Measurements from ENCODE around the gene HSPB1.
A peak's percentile ranks its signal among the peaks of the same experiment; 100 is the strongest.
"Not testable (repeated sequence)": the region's sequence is repeated elsewhere in the genome, so short reads cannot be mapped to it uniquely, and the experiment has no call there.

Gene HSPB1

GRCh38 chr7:76327610-76328009 lies 25.1 kb downstream of the HSPB1 start:
- H3K27ac Mint-ChIP-seq: no peak overlapping the region
- no peak for DNase-seq (ENCODE audit: low spot score)
- no peaks in the 10 kb centered on the region for H3K27me3 Mint-ChIP-seq (ENCODE audit: low read depth)
- H3K4me3 Mint-ChIP-seq: no peak overlapping the region
- H3K36me3 Mint-ChIP-seq (ENCODE audit: low read depth): peaks cover 48% of the 10 kb centered on the region
- peaks cover 25% of the 10 kb centered on the region for H3K4me1 Mint-ChIP-seq (ENCODE audit: low read depth)
- no peaks in the 10 kb centered on the region for H3K9me3 Mint-ChIP-seq

DNA sequence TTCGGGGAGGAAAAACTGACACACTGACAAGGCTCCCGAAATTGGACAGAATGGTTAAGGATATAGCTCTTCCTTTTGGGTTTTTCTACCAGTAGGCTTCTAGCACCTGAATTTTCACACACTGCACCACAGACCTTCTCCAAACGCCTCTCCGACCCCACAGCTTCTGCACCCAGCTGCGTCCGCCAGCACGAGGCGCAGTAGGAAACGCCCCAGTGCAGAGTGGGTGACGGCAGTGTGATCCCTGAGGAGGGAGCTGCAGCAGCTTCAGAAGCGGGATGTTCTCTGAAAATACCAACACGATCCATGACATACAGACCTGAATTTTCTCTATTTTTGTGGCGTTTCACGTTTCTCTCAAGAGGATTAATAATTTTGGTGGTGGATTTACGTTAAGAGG lies 25.9 kb downstream of the HSPB1 start:
- H3K27me3 Mint-ChIP-seq (ENCODE audit: low read depth): no peaks in the 10 kb centered on the region
- H3K36me3 Mint-ChIP-seq (ENCODE audit: low read depth): peaks cover 48% of the 10 kb centered on the region
- H3K4me1 Mint-ChIP-seq (ENCODE audit: low read depth): peaks cover 25% of the 10 kb centered on the region
- no peaks in the 10 kb centered on the region for H3K9me3 Mint-ChIP-seq
- no peak for DNase-seq (ENCODE audit: low spot score)
- no peak overlapping the region for H3K4me3 Mint-ChIP-seq
- H3K27ac Mint-ChIP-seq: no peak overlapping the region

- peaks cover 25% of the 10 kb centered on the region for H3K4me1 Mint-ChIP-seq (ENCODE audit: low read depth)
- H3K4me3 Mint-ChIP-seq: no peak overlapping the region
- H3K27ac Mint-ChIP-seq: no peak overlapping the region
- no peak for DNase-seq (ENCODE audit: low spot score)
- no peaks in the 10 kb centered on the region for H3K9me3 Mint-ChIP-seq
- H3K27me3 Mint-ChIP-seq (ENCODE audit: low read depth): no peaks in the 10 kb centered on the region
- peaks cover 43% of the 10 kb centered on the region for H3K36me3 Mint-ChIP-seq (ENCODE audit: low read depth)
Observed at GRCh38 chr7:76329479-76329878, 27.0 kb downstream of the HSPB1 start.

DNA sequence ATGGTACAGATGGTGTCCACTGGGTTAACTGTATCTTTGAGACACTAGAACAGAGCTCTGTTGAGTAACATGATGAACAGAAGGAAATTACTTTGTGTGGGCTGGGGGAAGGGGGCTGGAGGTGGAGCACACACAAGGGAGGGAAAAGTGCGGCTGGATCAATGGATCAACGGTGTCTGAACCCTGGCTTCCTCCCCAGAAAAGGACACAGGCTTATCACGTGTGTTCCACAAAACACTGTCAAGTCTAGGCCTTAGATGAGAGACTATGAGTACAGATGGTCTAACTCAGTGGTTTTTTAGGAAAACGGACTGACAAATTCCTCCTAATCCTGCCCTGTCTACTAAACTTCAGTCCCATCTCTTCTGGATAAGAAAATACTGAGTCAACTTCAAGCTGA lies 27.8 kb downstream of the HSPB1 start:
- Mint-ChIP-seq H3K4me1 (ENCODE audit: low read depth) (peaks cover 25% of the 10 kb centered on the region), H3K9me3 (no peaks in the 10 kb centered on the region), H3K36me3 (ENCODE audit: low read depth) (peaks cover 40% of the 10 kb centered on the region), H3K27ac (no peak overlapping the region), H3K27me3 (ENCODE audit: low read depth) (no peaks in the 10 kb centered on the region), H3K4me3 (no peak overlapping the region)
- no peak for DNase-seq (ENCODE audit: low spot score)

- Mint-ChIP-seq H3K36me3 (ENCODE audit: low read depth) (peaks cover 40% of the 10 kb centered on the region), H3K27me3 (ENCODE audit: low read depth) (no peaks in the 10 kb centered on the region), H3K27ac (no peak overlapping the region), H3K4me3 (no peak overlapping the region), H3K4me1 (ENCODE audit: low read depth) (peaks cover 25% of the 10 kb centered on the region), H3K9me3 (no peaks in the 10 kb centered on the region)
- no peak for DNase-seq (ENCODE audit: low spot score)
Observed at GRCh38 chr7:76330673-76331072, 28.2 kb downstream of the HSPB1 start.

GRCh38 chr7:76332078-76332477 lies 29.6 kb downstream of the HSPB1 start:
- Mint-ChIP-seq H3K4me1 (ENCODE audit: low read depth) (peaks cover 25% of the 10 kb centered on the region), H3K27ac (no peak overlapping the region), H3K36me3 (ENCODE audit: low read depth) (peaks cover 39% of the 10 kb centered on the region), H3K27me3 (ENCODE audit: low read depth) (no peaks in the 10 kb centered on the region), H3K9me3 (no peaks in the 10 kb centered on the region), H3K4me3 (no peak overlapping the region)
- no peak for DNase-seq (ENCODE audit: low spot score)

DNA sequence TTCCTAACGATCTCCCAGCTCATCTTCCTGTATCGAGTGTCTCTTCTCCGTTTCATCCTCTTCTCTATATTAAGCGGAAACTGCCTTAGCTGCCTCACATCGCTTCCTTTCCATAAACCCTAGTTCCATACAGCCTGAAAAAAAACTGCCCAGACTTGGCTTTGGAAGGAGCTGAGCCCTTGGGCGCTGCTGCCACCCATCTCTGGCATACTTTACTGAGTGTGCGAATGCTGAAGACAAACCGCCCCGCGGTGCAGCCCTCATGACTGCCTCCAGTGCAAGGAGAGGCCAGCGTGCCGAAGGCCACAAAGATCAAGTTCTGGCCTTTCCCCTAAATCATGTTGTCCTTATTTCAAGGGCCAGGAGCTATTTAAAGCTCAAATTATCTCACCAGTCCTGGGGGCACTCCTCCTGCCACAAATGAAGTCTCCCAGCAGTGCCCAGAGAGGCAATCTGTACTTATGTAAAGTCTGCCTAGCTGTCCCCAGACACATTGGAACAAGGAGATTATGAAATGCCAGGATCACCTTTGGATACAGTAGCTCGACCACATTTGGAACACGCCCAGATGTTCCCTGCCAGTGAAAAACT lies 31.1 kb downstream of the HSPB1 start:
- H3K36me3 Mint-ChIP-seq (ENCODE audit: low read depth): peaks cover 36% of the 10 kb centered on the region
- H3K9me3 Mint-ChIP-seq: no peaks in the 10 kb centered on the region
- peaks cover 15% of the 10 kb centered on the region for H3K4me1 Mint-ChIP-seq (ENCODE audit: low read depth)
- no peak overlapping the region for H3K27ac Mint-ChIP-seq
- DNase-seq (ENCODE audit: low spot score): no peak
- no peaks in the 10 kb centered on the region for H3K27me3 Mint-ChIP-seq (ENCODE audit: low read depth)
- no peak overlapping the region for H3K4me3 Mint-ChIP-seq

DNA sequence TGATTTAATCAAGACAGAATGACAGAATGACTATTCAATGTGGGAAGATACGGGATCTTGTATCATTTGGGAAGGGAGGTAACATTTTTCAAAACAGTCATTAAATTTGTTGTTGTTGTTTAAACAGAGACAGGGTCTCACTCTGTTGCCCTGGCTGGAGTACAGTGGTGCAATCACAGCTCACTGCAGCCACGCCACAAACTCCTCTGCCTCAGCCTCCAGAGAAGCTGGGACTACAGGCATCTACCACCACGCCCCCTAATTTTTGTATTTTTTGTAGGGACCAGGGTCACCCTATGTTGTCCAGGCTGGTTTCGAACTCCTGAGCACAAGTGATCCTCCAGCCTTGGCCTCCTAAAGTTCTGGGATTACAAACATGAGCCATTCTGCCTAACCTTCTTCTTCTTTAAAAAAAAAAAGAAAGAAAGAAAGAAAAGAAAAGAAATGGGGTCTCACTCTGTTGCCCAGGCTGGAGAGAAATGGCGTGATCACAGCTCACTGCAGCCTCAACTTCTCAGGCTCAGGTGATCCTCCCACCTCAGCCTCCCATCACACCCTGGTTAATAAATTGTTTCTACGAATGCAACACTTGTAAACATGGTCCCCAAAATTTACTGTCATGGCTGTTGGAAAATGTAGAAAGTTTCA lies 32.0 kb downstream of the HSPB1 start:
- DNase-seq (ENCODE audit: low spot score): no peak
- Mint-ChIP-seq H3K4me3 (no peak overlapping the region), H3K27me3 (ENCODE audit: low read depth) (no peaks in the 10 kb centered on the region), H3K9me3 (no peaks in the 10 kb centered on the region), H3K27ac (no peak overlapping the region), H3K36me3 (ENCODE audit: low read depth) (peaks cover 29% of the 10 kb centered on the region), H3K4me1 (ENCODE audit: low read depth) (peaks cover 13% of the 10 kb centered on the region)

DNA sequence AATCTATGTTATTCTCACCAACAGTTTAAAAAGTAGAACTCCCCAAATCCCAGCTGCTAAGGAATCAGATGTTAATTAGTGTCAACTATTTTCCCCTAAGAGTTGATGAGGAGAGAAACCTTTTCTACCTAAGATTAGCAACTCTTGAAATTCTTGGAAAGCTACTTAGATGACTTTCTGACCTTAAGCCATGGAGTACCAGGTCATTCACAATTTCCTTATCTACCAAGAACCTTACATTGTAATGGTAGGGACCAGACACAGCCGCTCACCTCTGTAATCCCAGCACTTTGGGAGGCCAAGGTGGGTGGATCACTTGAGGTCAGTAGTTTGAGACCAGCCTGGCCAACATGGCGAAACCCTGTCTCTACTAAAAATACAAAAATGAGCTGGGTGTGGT lies 32.9 kb downstream of the HSPB1 start:
- peaks cover 15% of the 10 kb centered on the region for H3K4me1 Mint-ChIP-seq (ENCODE audit: low read depth)
- DNase-seq (ENCODE audit: low spot score); H3K4me3 Mint-ChIP-seq; H3K9me3 Mint-ChIP-seq; H3K27me3 Mint-ChIP-seq (ENCODE audit: low read depth); H3K27ac Mint-ChIP-seq: not testable (repeated sequence)
- H3K36me3 Mint-ChIP-seq (ENCODE audit: low read depth): peaks cover 30% of the 10 kb centered on the region

- no peak overlapping the region for H3K27ac Mint-ChIP-seq
- H3K9me3 Mint-ChIP-seq: no peaks in the 10 kb centered on the region
- no peaks in the 10 kb centered on the region for H3K27me3 Mint-ChIP-seq (ENCODE audit: low read depth)
- H3K4me1 Mint-ChIP-seq (ENCODE audit: low read depth): peaks cover 18% of the 10 kb centered on the region
- DNase-seq (ENCODE audit: low spot score): no peak
- H3K36me3 Mint-ChIP-seq (ENCODE audit: low read depth): peaks cover 33% of the 10 kb centered on the region
- no peak overlapping the region for H3K4me3 Mint-ChIP-seq
Observed at GRCh38 chr7:76336094-76336493, 33.6 kb downstream of the HSPB1 start.

DNA sequence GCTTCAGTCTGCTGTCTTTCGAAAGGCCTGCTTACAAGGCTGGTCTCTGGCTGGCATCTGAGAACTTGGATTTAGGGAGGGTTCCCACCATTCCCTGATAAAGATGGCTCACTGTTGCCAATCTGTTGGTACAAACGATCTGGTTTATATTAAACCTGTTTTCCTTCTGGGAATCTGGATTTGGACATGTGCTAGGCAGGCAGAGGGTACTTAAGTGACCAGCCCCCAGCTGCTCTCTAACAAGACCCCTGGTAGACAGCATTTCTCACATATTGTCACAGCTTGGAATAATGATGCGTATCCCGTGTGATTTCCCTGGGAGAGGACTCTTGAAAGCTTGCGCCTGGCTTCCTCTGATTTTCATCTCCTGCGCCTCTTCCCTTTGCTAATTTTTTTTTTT lies 34.7 kb downstream of the HSPB1 start:
- H3K27me3 Mint-ChIP-seq (ENCODE audit: low read depth): no peaks in the 10 kb centered on the region
- no peak overlapping the region for H3K4me3 Mint-ChIP-seq
- H3K36me3 Mint-ChIP-seq (ENCODE audit: low read depth): peaks cover 36% of the 10 kb centered on the region
- peaks cover 23% of the 10 kb centered on the region for H3K4me1 Mint-ChIP-seq (ENCODE audit: low read depth)
- no peaks in the 10 kb centered on the region for H3K9me3 Mint-ChIP-seq
- no peak for DNase-seq (ENCODE audit: low spot score)
- H3K27ac Mint-ChIP-seq: peak overlapping the region; percentile 15

GRCh38 chr7:76338298-76339084 lies 36.0 kb downstream of the HSPB1 start:
- peaks cover 28% of the 10 kb centered on the region for H3K4me1 Mint-ChIP-seq (ENCODE audit: low read depth)
- H3K27me3 Mint-ChIP-seq (ENCODE audit: low read depth): no peaks in the 10 kb centered on the region
- no peak for DNase-seq (ENCODE audit: low spot score)
- peak overlapping the region; percentile 6 for H3K27ac Mint-ChIP-seq
- no peaks in the 10 kb centered on the region for H3K9me3 Mint-ChIP-seq
- H3K4me3 Mint-ChIP-seq: no peak overlapping the region
- peaks cover 39% of the 10 kb centered on the region for H3K36me3 Mint-ChIP-seq (ENCODE audit: low read depth)

- H3K4me1 Mint-ChIP-seq (ENCODE audit: low read depth): peaks cover 32% of the 10 kb centered on the region
- H3K27ac Mint-ChIP-seq: peak overlapping the region; percentile 47
- DNase-seq (ENCODE audit: low spot score): no peak
- H3K9me3 Mint-ChIP-seq: no peaks in the 10 kb centered on the region
- no peak overlapping the region for H3K4me3 Mint-ChIP-seq
- peaks cover 52% of the 10 kb centered on the region for H3K36me3 Mint-ChIP-seq (ENCODE audit: low read depth)
- H3K27me3 Mint-ChIP-seq (ENCODE audit: low read depth): no peaks in the 10 kb centered on the region
Observed at GRCh38 chr7:76340617-76341131, 38.2 kb downstream of the HSPB1 start.

GRCh38 chr7:76342222-76342621 lies 39.7 kb downstream of the HSPB1 start:
- H3K27ac Mint-ChIP-seq: peak overlapping the region; percentile 23
- peaks cover 44% of the 10 kb centered on the region for H3K4me1 Mint-ChIP-seq (ENCODE audit: low read depth)
- no peaks in the 10 kb centered on the region for H3K27me3 Mint-ChIP-seq (ENCODE audit: low read depth)
- H3K4me3 Mint-ChIP-seq: no peak overlapping the region
- no peaks in the 10 kb centered on the region for H3K9me3 Mint-ChIP-seq
- peaks cover 61% of the 10 kb centered on the region for H3K36me3 Mint-ChIP-seq (ENCODE audit: low read depth)
- DNase-seq (ENCODE audit: low spot score): no peak
